Spinal cord (tissue), 10 donors: ENCODE data around the gene LRRC59. TPM values are rescaled to one million over a fixed set of nuclear protein-coding genes. Genes with fewer than 3 reads are reported as not detected.
"Not testable (repeated sequence)": the region's sequence is repeated elsewhere in the genome, so short reads cannot be mapped to it uniquely, and the experiment has no call there.

Source experiments
- DNase-seq, 6 donors: peaks; one replicate each; pipeline versions ENCODE4 v3.0.0 to v3.0.0-alpha.2; 2013 to 2015; ENCODE audit warnings: low spot score in 6 of 6, low read depth in 4 of 6
- H3K27ac ChIP-seq: one replicate; pipeline ENCODE4 v1.5.1; 2013; ENCODE audit warnings: low read depth, low read length, control low read depth
- H3K27me3 ChIP-seq: one replicate; pipeline ENCODE4 v1.6.1; 2013; ENCODE audit warnings: low read length; ENCODE audit not compliant: control insufficient read depth, insufficient read depth
- H3K36me3 ChIP-seq: one replicate; pipeline ENCODE4 v1.6.1; 2013; ENCODE audit warnings: low read length; ENCODE audit not compliant: control insufficient read depth, insufficient read depth
- H3K4me1 ChIP-seq: one replicate; pipeline ENCODE4 v1.6.1; 2013; ENCODE audit warnings: low read length; ENCODE audit not compliant: control insufficient read depth, insufficient read depth
- H3K4me3 ChIP-seq: one replicate; pipeline ENCODE4 v1.5.1; 2013; ENCODE audit warnings: low read depth, low read length, control low read depth
- H3K9me3 ChIP-seq: one replicate; pipeline ENCODE4 v1.6.1; 2013; ENCODE audit warnings: low read length; ENCODE audit not compliant: control insufficient read depth, insufficient read depth
- WGBS: methylation state at CpG from one replicate; pipeline ENCODE4 v1.1.5; 2013; ENCODE audit warnings: missing lambda C conversion rate; ENCODE audit not compliant: insufficient coverage; 5-methylcytosine and 5-hydroxymethylcytosine counted together
- polyA plus RNA-seq, 2 donors: library from polyadenylated mRNA; unstranded; fragments of 120-200 nt; gene quantifications; one replicate each; pipeline ENCODE4 v1.2.1, GENCODE V29; 2013; ENCODE audit not compliant: insufficient read length in 2 of 2
- total RNA-seq, 2 donors: library from RNA; depleted of rRNA in 1 of 2; stranded (reverse); fragments of 120-200 nt in 1 of 2; fragments of >200 nt in 1 of 2; gene quantifications; one replicate each; pipeline versions ENCODE4 v1.2.3 to v1.2.4, GENCODE V29; 2013 to 2014
- donor health status: healthy.

LRRC59 gene
- total and polyA plus RNA-seq, 4 donors, result 45.7 to 63.9 (median 54.2) TPM

DNA sequence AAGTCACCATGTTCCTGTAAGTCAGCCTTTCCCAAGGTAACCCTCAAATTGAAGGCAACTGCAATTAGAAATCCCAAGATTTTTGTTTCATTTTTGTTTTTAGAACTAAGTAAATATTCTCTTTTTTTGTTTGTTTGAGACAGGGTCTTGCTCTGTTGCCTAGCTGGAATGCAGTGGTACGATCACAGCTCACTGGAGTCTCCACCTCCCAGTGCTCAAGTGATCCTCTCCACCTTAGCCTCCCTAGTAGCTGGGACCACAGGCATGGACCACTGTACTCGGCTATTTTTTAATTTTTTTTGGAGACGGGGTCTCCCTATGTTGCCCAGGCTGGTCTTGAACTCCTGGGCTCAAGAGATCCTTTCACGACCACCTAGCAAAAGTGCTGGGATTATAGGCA lies 10.6 kb upstream of the LRRC59 start:
- Histone ChIP-seq H3K4me3 (no peak overlapping the region), H3K27ac (no peak overlapping the region), H3K36me3 (no peaks in the 10 kb centered on the region), H3K4me1 (no peaks in the 10 kb centered on the region), H3K27me3 (no peaks in the 10 kb centered on the region), H3K9me3 (no peaks in the 10 kb centered on the region)
- 89% methylated on average over 3 of the region's 4 CpGs for WGBS
- no peak for DNase-seq

DNA sequence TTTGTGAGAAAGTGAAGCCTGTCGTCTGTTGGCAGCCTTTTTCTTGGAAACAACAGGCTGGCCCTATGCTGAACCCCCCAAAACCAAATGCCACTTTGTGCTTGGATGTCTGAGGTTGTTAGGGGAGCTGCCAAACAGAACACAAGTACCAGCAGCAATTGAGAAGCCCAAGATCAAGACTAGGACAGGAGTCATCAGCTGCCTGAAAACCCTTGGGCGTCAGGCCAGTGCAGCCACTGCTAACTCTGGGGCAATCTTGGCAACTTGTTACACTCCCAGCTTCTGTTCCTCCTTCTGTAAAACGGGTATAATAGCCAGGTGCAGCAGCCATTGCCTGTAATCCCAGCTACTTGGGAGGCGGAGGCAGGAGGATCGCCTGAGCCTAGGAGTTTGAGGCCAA lies 9.3 kb upstream of the LRRC59 start:
- Histone ChIP-seq H3K36me3 (no peaks in the 10 kb centered on the region), H3K27ac (no peak overlapping the region), H3K27me3 (no peaks in the 10 kb centered on the region), H3K4me3 (no peak overlapping the region), H3K9me3 (no peaks in the 10 kb centered on the region), H3K4me1 (no peaks in the 10 kb centered on the region)
- no peak for DNase-seq
- WGBS, result 53% methylated on average over 2 of the region's 5 CpGs

DNA sequence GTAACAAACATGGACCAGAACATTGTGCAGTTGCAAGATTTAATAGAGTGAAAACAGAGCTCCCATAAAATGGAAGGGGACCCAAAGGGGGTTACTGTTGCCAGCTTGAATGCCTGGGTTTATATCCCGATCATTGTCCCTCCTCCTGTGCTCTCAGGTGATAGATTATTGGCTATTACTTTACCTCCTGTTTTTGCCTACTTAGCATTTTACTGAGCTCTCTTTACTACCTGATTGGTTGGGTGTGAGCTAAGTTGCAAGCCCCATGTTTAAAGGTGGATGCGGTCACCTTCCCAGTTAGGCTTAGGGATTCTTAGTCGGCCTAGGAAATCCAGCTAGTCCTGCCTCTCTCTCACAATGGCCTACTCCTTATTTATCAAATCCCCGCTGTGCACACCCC lies 8.0 kb upstream of the LRRC59 start:
- not testable (repeated sequence) for H3K9me3 ChIP-seq, H3K27me3 ChIP-seq, H3K4me3 ChIP-seq, DNase-seq, H3K36me3 ChIP-seq, H3K27ac ChIP-seq, H3K4me1 ChIP-seq
- no CpG with 5 or more reads among the region's 4 CpGs for WGBS

DNA sequence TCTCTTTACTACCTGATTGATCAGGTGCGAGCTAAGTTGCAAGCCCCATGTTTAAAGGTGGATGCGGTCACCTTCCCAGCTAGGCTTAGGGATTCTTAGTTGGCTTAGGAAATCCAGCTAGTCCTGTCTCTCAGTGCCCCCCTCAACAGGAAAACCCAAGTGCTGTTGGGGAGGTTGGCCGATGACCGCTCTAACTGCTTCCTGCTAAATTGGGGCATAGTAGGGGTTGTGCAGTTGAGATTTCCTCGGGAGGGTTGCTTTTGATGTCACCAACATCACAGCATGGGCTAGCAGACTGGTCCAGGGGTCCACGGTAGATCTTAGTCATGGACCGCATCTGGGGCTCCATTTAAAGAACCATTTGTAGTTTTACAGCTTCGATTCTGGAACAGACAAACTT lies 2.3 kb upstream of the LRRC59 start:
- H3K4me3 ChIP-seq, H3K27me3 ChIP-seq, H3K9me3 ChIP-seq, H3K27ac ChIP-seq, DNase-seq, H3K36me3 ChIP-seq: not testable (repeated sequence)
- H3K4me1 ChIP-seq, result peaks cover 19% of the 10 kb centered on the region
- 96% methylated on average over 6 of the region's 8 CpGs for WGBS

DNA sequence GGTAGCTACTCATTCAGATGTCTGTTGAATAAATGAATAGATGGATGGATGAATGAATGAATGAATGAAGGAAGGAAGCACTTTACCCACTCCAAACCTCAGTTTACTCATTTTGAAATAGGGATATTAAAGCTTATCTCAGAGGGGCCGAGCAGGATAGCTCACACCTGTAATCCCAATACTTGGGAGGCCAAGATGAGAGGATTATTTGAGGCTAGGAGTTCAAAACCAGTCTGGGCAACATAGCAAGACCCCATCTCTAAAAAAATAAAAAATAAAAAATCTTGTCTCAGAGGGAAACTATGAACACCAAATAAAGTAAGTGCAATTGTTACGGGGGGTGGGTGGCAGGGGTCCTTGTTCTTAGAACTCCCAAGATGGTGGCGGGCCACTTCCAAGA lies 1.3 kb upstream of the LRRC59 start:
- H3K9me3 ChIP-seq, DNase-seq, H3K27ac ChIP-seq, H3K27me3 ChIP-seq, H3K4me3 ChIP-seq, H3K36me3 ChIP-seq: not testable (repeated sequence)
- peaks cover 19% of the 10 kb centered on the region for H3K4me1 ChIP-seq
- 100% methylated on average over 2 of the region's 3 CpGs for WGBS

DNA sequence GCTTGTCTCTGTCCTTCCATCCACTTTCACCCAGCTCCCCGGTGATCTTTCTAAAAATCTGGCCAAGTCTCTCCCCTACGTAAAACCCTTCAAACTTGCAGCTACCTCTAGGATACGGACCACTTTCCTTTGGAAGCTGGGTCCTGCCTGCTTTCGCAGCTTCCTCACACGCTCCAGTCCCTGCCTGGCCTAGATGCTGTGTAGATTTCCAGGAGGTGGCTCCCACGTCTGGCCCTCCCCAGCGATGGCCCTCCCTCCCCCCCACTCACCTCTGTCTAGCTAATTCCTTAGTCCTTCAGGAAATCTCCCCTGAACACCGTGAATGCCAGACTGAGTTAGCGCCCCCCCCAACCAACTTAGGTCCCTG lies 579 bp upstream of the LRRC59 start:
- Histone ChIP-seq H3K36me3 (peaks cover 14% of the 10 kb centered on the region), H3K4me3 (peak overlapping the region; percentile 91), H3K27ac (no peak overlapping the region), H3K9me3 (no peaks in the 10 kb centered on the region), H3K4me1 (peaks cover 19% of the 10 kb centered on the region), H3K27me3 (no peaks in the 10 kb centered on the region)
- DNase-seq, result no peak
- 54% methylated on average over 9 of the region's 9 CpGs for WGBS

DNA sequence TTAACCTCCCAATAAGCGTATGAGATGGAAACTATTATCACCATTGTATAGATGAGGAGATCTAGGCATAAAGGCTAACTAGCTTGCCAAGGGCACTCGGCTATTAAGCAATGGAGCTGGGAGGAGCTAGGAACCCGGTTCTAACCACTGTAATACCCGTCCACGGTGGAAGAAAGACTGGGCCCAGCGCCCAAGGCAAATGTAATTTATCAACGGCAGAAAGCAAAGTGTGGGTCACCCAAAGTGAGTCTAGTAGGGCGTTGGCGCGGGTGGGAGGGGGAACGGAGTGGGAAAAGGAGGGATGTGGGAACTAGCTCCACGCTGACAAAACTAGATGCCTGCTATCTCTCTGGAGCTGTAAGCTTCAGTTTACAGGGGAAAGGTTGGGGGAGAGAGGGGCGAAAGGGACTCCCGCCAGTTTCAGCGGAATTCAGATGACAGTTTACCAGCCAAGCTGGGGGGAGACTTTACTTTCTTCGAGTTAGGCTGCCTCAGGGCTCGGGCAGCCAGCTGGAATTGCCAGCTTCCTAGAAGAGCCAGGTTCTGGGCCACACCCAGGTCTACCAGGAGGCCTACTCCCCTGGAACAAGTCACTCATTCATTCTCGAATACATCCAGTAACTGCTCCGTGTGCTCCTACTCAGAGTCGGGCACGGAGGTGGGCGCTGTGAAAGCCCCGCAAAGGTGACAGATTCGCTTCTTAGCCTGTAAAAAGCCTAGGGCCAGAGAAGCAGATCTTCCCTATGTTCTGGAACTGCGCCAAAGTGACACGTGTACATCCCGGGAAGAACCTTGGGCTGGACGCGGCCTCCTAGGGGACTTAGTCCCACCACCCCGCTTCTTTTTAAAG lies 837 bp downstream of the LRRC59 start:
- peaks cover 28% of the 10 kb centered on the region for H3K36me3 ChIP-seq
- H3K27me3 ChIP-seq, result no peaks in the 10 kb centered on the region
- peak overlapping the region; percentile 91 for H3K4me3 ChIP-seq
- H3K27ac ChIP-seq, result peak overlapping the region; percentile 25
- DNase-seq, result peak in 2 of 6 donors; percentile 31 to 52
- H3K4me1 ChIP-seq, result peaks cover 19% of the 10 kb centered on the region
- no peaks in the 10 kb centered on the region for H3K9me3 ChIP-seq
- WGBS, result 7% methylated on average over 27 of the region's 30 CpGs

DNA sequence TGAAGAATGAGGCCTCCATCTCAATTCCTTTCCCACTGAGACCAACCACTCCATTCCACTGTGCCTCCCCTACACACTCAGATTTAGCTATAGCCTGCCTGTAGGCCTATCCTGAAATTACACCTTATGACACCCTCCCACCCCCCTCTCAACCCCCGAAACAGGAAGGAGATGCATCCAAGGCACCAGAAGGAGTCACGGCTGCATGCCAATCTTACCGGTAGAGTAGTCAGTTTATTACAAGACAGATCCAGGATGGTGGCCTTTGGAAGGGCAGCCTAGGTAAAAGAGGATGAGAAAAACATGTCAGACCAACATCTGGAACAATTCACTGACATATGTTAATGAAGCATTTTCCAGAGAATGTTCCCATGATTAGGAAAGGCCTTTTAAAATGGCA lies 2.6 kb downstream of the LRRC59 start:
- Histone ChIP-seq H3K27me3 (no peaks in the 10 kb centered on the region), H3K36me3 (peaks cover 39% of the 10 kb centered on the region), H3K4me1 (peaks cover 19% of the 10 kb centered on the region), H3K9me3 (no peaks in the 10 kb centered on the region), H3K27ac (no peak overlapping the region), H3K4me3 (no peak overlapping the region)
- DNase-seq, result no peak
- no CpG with 5 or more reads among the region's 3 CpGs for WGBS

DNA sequence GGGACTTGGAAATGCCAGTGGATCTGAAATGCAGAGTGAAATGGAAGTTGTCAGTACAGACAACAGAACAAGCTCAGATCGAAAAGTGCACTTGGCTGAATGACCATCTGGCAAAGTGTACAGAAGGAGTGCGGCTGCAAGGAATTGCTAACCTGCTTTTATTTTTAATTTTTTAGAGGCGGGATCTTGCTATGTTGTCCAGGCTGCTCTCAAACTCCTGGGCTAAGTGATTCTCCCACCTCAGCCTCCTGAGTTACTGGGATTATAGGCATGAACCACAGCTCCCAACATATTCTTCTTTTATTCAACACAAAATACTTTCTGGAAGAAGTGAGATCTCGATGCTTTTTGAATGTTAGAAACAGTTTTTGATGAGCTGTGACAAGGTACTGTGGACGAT lies 3.6 kb downstream of the LRRC59 start:
- no peak for DNase-seq
- 89% methylated on average over 3 of the region's 5 CpGs for WGBS
- Histone ChIP-seq H3K27me3 (no peaks in the 10 kb centered on the region), H3K36me3 (peaks cover 47% of the 10 kb centered on the region), H3K4me3 (no peak overlapping the region), H3K9me3 (no peaks in the 10 kb centered on the region), H3K27ac (no peak overlapping the region), H3K4me1 (peaks cover 19% of the 10 kb centered on the region)

DNA sequence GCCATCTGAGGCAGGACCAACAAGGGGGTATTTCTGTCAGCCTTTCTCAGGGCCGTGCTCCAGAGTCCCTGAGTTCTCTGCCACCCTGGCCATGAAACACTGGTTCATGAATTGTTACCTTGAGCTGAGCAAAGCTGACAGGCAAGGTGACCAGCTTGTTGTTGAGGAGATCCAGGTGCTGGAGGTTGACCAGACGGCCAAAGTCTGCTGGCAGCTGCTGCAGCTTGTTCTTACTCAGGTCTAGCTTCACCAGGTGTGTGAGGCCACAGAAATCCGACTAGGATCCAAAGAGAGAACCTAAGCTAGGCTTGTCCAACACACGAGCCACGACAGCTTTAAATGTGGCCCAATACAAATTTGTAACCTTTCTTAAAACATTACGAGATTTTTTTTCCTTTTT lies 4.7 kb downstream of the LRRC59 start:
- Histone ChIP-seq H3K4me3 (no peak overlapping the region), H3K9me3 (no peaks in the 10 kb centered on the region), H3K27me3 (no peaks in the 10 kb centered on the region), H3K36me3 (peaks cover 57% of the 10 kb centered on the region), H3K4me1 (peaks cover 15% of the 10 kb centered on the region), H3K27ac (no peak overlapping the region)
- 97% methylated on average over 6 of the region's 6 CpGs for WGBS
- DNase-seq, result no peak
